A204.1 (cell line): ENCODE results near the gene PROSER2.

Experiments
- FAIRE-seq: peaks from 2 replicates; lab custom pipeline; 2012; peaks lifted over from hg19 to GRCh38; lab: Jason Lieb, UNC

Gene PROSER2

GRCh38 chr10:11869743-11870460 lies 46.7 kb downstream of the PROSER2 start:
- no peak for FAIRE-seq

- no peak for FAIRE-seq
Observed at GRCh38 chr10:11870461-11870780, 47.3 kb downstream of the PROSER2 start.

- FAIRE-seq = no peak
Observed at GRCh38 chr10:11870900-11871400, 47.8 kb downstream of the PROSER2 start.

GRCh38 chr10:11871466-11871865 lies 48.3 kb downstream of the PROSER2 start:
- FAIRE-seq = no peak

GRCh38 chr10:11874568-11875493 lies 51.7 kb downstream of the PROSER2 start:
- FAIRE-seq = no peak

- FAIRE-seq = no peak
Observed at GRCh38 chr10:11875494-11876281, 52.5 kb downstream of the PROSER2 start.

GRCh38 chr10:11876324-11876723 lies 53.2 kb downstream of the PROSER2 start:
- no peak for FAIRE-seq

- FAIRE-seq = no peak
Observed at GRCh38 chr10:11876805-11877590, 53.8 kb downstream of the PROSER2 start.

- FAIRE-seq = no peak
Observed at GRCh38 chr10:11877591-11877905, 54.4 kb downstream of the PROSER2 start.

- no peak for FAIRE-seq
Observed at GRCh38 chr10:11878776-11879175, 55.6 kb downstream of the PROSER2 start.

- no peak for FAIRE-seq
Observed at GRCh38 chr10:11879387-11880094, 56.4 kb downstream of the PROSER2 start.

- FAIRE-seq = no peak
Observed at GRCh38 chr10:11880151-11881029, 57.2 kb downstream of the PROSER2 start.

GRCh38 chr10:11881030-11881476 lies 57.9 kb downstream of the PROSER2 start:
- FAIRE-seq = no peak

GRCh38 chr10:11881477-11882417 lies 58.6 kb downstream of the PROSER2 start:
- no peak for FAIRE-seq

GRCh38 chr10:11882646-11883375 lies 59.7 kb downstream of the PROSER2 start:
- no peak for FAIRE-seq

- no peak for FAIRE-seq
Observed at GRCh38 chr10:11884706-11885423, 61.7 kb downstream of the PROSER2 start.

GRCh38 chr10:11885437-11886137 lies 62.4 kb downstream of the PROSER2 start:
- FAIRE-seq = no peak
